Measurements from ENCODE around the gene ANKRD22.

Gene ANKRD22

DNA sequence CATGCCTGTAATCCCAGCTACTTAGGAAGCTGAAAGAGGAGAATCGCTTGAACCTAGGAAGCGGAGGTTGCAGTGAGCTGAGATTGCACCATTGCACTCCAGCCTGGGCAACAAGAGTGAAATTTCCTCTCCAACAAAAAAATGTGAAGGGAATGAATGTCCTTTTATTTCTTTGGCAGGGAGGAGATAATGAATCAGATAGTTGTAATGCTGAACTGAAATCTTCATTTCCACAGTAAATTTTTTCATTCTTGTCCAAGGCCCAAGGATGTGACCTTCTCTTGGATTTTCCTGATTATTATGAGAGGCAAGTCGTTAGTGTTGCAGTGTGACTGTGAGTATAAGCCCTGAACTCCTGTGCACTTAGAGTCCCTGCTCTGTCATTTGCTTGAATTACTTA is 42.0 kb upstream of the ANKRD22 start:
- Histone ChIP-seq H3K4me3 (ENCODE audit: low read length, poor library complexity, severe bottlenecking) (no peak overlapping the region), H3K4me1 (ENCODE audit: insufficient read depth, low read length, poor library complexity, severe bottlenecking) (peaks cover 68% of the 10 kb centered on the region), H3K36me3 (ENCODE audit: insufficient read depth, low read length) (peaks cover 18% of the 10 kb centered on the region; the same call in 1 of the 2 replicates), H2AFZ (ENCODE audit: low read length) (no peak overlapping the region), H4K20me1 (ENCODE audit: insufficient read depth, low read length, poor library complexity, severe bottlenecking) (peaks cover 76% of the 10 kb centered on the region), H3K27me3 (ENCODE audit: insufficient read depth, low read length, poor library complexity, severe bottlenecking) (no peaks in the 10 kb centered on the region), H3K79me2 (ENCODE audit: insufficient read depth, low read length) (peaks cover 91% of the 10 kb centered on the region), H3F3A (ENCODE audit: low read depth) (no peaks in the 10 kb centered on the region), H3K9me3 (ENCODE audit: insufficient read depth, low read depth, low read length) (no peaks in the 10 kb centered on the region), H3K4me2 (ENCODE audit: low read depth, low read length, poor library complexity, severe bottlenecking) (no peak overlapping the region), H3K9me2 (replicated peaks; ENCODE audit: low read depth, low read length) (no peaks in the 10 kb centered on the region), H3K9ac (ENCODE audit: low read depth, low read length, poor library complexity, severe bottlenecking) (no peak overlapping the region)
- no peak for TF ChIP-seq EZH2phosphoT487 (IDR thresholded peaks at IDR 0.05; ENCODE audit: borderline replicate concordance)
- TF ChIP-seq, protein P1, sequence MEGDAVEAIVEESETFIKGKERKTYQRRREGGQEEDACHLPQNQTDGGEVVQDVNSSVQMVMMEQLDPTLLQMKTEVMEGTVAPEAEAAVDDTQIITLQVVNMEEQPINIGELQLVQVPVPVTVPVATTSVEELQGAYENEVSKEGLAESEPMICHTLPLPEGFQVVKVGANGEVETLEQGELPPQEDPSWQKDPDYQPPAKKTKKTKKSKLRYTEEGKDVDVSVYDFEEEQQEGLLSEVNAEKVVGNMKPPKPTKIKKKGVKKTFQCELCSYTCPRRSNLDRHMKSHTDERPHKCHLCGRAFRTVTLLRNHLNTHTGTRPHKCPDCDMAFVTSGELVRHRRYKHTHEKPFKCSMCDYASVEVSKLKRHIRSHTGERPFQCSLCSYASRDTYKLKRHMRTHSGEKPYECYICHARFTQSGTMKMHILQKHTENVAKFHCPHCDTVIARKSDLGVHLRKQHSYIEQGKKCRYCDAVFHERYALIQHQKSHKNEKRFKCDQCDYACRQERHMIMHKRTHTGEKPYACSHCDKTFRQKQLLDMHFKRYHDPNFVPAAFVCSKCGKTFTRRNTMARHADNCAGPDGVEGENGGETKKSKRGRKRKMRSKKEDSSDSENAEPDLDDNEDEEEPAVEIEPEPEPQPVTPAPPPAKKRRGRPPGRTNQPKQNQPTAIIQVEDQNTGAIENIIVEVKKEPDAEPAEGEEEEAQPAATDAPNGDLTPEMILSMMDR (conservative IDR thresholded peaks at IDR 0.05; ENCODE audit: low read length): no peak

DNA sequence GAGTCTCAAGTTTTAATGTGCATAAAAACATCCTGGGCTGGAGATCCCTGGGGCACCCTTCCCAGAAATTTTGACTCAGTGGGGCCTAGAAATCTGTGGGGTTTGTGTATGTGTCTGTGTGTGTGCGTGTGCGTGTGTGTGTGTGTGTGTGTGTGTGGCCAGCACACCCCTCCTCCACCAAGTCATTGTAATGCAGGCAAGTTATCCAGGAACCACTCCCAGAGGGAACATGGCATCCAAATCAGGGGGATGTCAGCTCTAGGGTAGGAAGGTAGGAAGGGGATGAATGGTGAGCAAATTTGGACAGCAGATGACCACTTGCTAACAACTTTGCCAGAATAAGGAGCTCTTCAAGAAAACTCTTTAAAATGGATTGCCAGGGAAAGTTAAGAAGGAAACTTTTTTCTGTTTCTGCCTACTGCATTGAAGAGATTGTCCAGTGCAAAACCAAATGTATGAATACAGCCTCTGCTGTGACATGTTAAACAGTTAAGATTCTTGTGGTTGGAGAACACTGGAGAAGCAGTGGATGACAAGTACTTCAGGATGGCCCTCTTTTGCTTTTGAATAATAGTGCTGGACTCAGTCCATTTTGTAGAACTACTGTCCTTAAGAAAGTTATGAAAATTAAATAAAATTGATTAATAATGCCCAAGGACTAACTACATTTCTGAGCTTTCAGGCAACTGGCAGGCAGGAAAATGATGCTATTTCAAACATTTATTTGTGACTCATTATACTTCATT is 40.8 kb upstream of the ANKRD22 start:
- Histone ChIP-seq H3K9ac (ENCODE audit: low read depth, low read length, poor library complexity, severe bottlenecking) (no peak overlapping the region), H3K27me3 (ENCODE audit: insufficient read depth, low read length, poor library complexity, severe bottlenecking) (no peaks in the 10 kb centered on the region), H3K79me2 (ENCODE audit: insufficient read depth, low read length) (peaks cover 92% of the 10 kb centered on the region), H3K4me2 (ENCODE audit: low read depth, low read length, poor library complexity, severe bottlenecking) (peak overlapping the region; percentile 0), H2AFZ (ENCODE audit: low read length) (no peak overlapping the region), H3K4me3 (ENCODE audit: low read length, poor library complexity, severe bottlenecking) (no peak overlapping the region), H3K36me3 (ENCODE audit: insufficient read depth, low read length) (peaks cover 18% of the 10 kb centered on the region; the same call in 1 of the 2 replicates), H3K4me1 (ENCODE audit: insufficient read depth, low read length, poor library complexity, severe bottlenecking) (peaks cover 75% of the 10 kb centered on the region), H3K9me3 (ENCODE audit: insufficient read depth, low read depth, low read length) (no peaks in the 10 kb centered on the region), H3K9me2 (replicated peaks; ENCODE audit: low read depth, low read length) (no peaks in the 10 kb centered on the region), H3F3A (ENCODE audit: low read depth) (no peaks in the 10 kb centered on the region), H4K20me1 (ENCODE audit: insufficient read depth, low read length, poor library complexity, severe bottlenecking) (peaks cover 75% of the 10 kb centered on the region)
- TF ChIP-seq, protein P1 (conservative IDR thresholded peaks at IDR 0.05; ENCODE audit: low read length): no peak
- TF ChIP-seq EZH2phosphoT487 (IDR thresholded peaks at IDR 0.05; ENCODE audit: borderline replicate concordance): no peak

DNA sequence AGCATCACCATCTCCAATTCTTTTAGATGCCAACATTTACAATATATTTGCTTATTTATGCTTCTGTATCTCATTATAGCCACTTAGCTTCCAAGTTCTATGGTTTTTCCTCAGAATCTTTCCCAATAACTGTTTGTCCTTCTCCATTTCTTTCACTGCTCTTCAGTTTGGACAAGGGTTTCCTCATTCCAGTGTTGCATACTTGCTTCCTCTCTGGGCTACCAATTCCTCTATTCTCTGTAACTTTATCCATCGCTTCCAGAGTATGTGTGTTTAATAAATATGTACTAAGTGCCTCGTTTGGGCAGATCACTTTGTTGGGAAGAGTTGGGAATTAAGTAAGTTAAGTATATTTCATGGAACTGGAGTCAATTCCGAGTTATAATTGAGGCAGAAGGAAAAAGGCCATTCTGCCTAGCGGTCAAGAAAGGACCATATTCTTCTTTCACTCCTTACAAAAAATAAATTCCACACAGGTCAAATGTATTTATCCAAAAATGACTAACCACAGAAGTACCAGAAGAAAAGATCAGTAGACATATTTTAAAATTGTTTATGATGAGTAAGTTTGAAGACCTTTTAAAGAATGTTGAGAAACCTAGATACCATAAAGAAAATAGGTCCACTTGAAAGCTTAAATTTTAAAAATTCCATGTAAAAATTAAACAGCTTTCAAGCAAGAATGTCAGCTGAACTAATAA is 39.2 kb upstream of the ANKRD22 start:
- Histone ChIP-seq H3K9ac (ENCODE audit: low read depth, low read length, poor library complexity, severe bottlenecking) (no peak overlapping the region), H3K9me2 (replicated peaks; ENCODE audit: low read depth, low read length) (no peaks in the 10 kb centered on the region), H3K4me2 (ENCODE audit: low read depth, low read length, poor library complexity, severe bottlenecking) (peak overlapping the region; percentile 92), H3K27me3 (ENCODE audit: insufficient read depth, low read length, poor library complexity, severe bottlenecking) (no peaks in the 10 kb centered on the region), H4K20me1 (ENCODE audit: insufficient read depth, low read length, poor library complexity, severe bottlenecking) (peaks cover 80% of the 10 kb centered on the region), H3F3A (ENCODE audit: low read depth) (0 out of 2 replicates have a peak, but pooled peaks cover under 1% of the 10 kb centered on the region), H3K79me2 (ENCODE audit: insufficient read depth, low read length) (peaks cover 97% of the 10 kb centered on the region), H3K36me3 (ENCODE audit: insufficient read depth, low read length) (peaks cover 18% of the 10 kb centered on the region; the same call in 1 of the 2 replicates), H3K9me3 (ENCODE audit: insufficient read depth, low read depth, low read length) (no peaks in the 10 kb centered on the region), H2AFZ (ENCODE audit: low read length) (no peak overlapping the region), H3K4me1 (ENCODE audit: insufficient read depth, low read length, poor library complexity, severe bottlenecking) (peaks cover 76% of the 10 kb centered on the region), H3K4me3 (ENCODE audit: low read length, poor library complexity, severe bottlenecking) (no peak overlapping the region)
- TF ChIP-seq, protein P1 (conservative IDR thresholded peaks at IDR 0.05; ENCODE audit: low read length): no peak
- TF ChIP-seq EZH2phosphoT487 (IDR thresholded peaks at IDR 0.05; ENCODE audit: borderline replicate concordance): no peak
